ENCODE data around the gene SBSN. TPM values are rescaled to one million over a fixed set of nuclear protein-coding genes. Genes with fewer than 3 reads are reported as not detected.

The SBSN gene, protein sequence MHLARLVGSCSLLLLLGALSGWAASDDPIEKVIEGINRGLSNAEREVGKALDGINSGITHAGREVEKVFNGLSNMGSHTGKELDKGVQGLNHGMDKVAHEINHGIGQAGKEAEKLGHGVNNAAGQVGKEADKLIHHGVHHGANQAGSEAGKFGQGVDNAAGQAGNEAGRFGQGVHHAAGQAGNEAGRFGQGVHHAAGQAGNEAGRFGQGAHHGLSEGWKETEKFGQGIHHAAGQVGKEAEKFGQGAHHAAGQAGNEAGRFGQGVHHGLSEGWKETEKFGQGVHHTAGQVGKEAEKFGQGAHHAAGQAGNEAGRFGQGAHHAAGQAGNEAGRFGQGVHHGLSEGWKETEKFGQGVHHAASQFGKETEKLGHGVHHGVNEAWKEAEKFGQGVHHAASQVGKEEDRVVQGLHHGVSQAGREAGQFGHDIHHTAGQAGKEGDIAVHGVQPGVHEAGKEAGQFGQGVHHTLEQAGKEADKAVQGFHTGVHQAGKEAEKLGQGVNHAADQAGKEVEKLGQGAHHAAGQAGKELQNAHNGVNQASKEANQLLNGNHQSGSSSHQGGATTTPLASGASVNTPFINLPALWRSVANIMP
- under 1 TPM in 1 of 2 donors, not detected in 1; 0.21 TPM for total RNA-seq

DNA sequence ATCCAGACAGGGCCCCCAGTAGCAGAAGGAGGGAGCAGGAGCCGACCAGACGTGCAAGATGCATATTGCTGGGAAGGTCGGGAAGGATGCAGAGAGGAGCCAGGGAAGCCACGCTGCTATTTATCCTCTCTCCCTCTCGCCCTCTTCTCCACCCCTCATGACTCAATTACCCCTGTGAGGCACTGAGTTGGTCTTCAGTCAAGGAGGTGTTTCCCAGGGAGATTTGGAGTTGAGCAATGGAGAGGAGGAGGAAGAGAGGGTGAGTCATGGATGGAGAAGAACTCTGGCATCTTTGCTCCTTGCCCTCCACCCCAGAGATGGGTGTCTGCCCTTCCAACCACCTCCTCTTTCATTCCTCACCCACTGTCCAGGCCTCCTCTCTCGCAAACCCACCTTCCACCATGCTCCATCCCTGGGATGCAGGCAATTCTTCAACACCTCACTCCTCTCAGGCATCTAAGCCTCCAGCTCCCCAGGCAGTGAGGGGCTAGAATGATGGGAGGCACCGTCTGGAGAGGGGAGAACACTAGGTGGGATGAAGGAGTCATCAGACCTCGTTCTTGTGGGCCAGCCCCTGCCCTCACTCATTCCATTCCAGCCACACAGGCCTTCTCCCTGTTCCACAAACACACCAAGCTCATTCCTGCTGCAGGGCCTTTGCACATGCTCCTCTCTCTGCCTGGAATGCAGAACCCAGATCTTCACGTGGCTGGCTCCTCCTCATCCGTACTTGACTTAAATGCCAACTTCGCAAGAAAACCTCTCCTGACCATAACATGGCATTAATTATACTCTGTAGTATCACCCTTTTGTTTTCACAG is at the start of gene SBSN:
Gene SBSN, minus strand, starts transcription at position 94 of the 821 bp plus-strand sequence. Its CDS starts 30 bp downstream, at position 64.
- H3K36me3 Mint-ChIP-seq (ENCODE audit: insufficient read depth in 2 of 2) = no peaks in the 10 kb centered on the region
- DNase-seq = no peak

DNA sequence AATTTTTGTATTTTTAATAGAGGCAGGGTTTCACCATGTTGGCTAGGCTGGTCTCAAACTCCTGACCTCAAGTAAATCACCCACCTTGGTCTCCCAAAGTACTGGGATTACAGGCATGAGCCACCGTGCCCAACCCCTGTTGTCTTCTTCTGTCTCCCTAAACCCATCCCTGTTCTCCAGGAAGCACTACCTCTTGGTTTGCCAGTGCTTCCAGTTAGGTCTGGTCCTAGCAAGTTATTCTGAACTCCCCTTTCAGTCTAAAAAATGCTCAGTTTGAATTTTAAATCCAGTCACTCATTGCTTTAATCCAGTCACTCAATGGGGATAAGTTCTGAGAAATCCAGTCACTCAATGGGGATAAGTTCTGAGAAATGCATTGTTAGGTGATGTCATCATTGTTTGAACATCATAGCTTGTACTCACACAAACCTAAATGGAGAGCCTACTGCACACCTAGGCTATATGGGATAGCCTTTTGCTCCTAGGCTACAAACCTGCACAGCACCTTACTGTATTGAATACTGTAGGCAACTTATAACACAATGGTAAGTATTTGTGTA is 43.4 kb upstream of the SBSN start:
- peak in 1 of 2 donors; percentile 58 for ATAC-seq (replicated peaks in 1 of 2)
- Mint-ChIP-seq H3K4me1 (ENCODE audit: low read depth) (no peaks in the 10 kb centered on the region), H3K9me3 (peaks cover 7 to 10% of the 10 kb centered on the region in 2 donors), H3K27me3 (ENCODE audit: low read depth) (peaks cover 15% of the 10 kb centered on the region), H3K36me3 (ENCODE audit: insufficient read depth in 2 of 2) (peaks cover under 1 to 9% of the 10 kb centered on the region in 2 donors), H3K27ac (no peak overlapping the region), H3K4me3 (no peak overlapping the region)
- no peak for DNase-seq

More for the DNA sequence above, at the start of gene SBSN:
- no peak within 1 kb of the TSS for H3K27ac Mint-ChIP-seq
- no peaks in the 10 kb centered on the region for H3K9me3 Mint-ChIP-seq
- no peak for ATAC-seq (replicated peaks in 1 of 2)
- peaks cover 26% of the 10 kb centered on the region for H3K27me3 Mint-ChIP-seq (ENCODE audit: low read depth)
- no peak within 1 kb of the TSS for H3K4me3 Mint-ChIP-seq
- peaks cover 9% of the 10 kb centered on the region for H3K4me1 Mint-ChIP-seq (ENCODE audit: low read depth)

DNA sequence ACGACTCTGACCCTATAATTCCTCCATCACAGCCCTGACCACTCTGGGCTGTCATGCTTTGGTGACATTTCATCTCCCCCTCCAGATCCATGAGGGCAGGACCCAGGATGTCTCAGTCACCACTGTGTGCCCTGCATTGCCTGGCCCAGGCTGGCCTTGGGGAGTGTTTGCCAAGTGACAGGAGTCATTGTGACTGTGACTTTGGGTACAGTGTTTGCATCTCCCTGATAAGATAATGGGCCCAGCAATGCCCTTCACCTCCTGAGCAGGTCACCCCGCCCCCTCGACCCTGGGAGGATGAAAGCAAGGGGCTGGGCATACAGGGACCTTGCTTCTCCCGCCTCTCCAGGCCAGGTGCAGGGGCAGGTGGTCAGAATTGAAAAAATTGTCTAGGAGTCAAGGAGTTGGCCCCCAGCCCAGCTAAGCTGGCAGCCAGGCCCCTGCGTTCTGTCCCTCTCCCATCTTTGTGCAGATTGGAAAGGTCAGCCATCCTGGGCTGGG is 41.2 kb upstream of the SBSN start:
- H3K9me3 Mint-ChIP-seq = no peaks in the 10 kb centered on the region
- DNase-seq (no peak), ATAC-seq (replicated peaks in 1 of 2) (no peak)
- H3K27ac Mint-ChIP-seq = no peak overlapping the region
- H3K4me3 Mint-ChIP-seq = no peak overlapping the region
- H3K4me1 Mint-ChIP-seq (ENCODE audit: low read depth) = no peaks in the 10 kb centered on the region
- H3K36me3 Mint-ChIP-seq (ENCODE audit: insufficient read depth in 2 of 2) = no peaks in the 10 kb centered on the region
- H3K27me3 Mint-ChIP-seq (ENCODE audit: low read depth) = peaks cover 16% of the 10 kb centered on the region

DNA sequence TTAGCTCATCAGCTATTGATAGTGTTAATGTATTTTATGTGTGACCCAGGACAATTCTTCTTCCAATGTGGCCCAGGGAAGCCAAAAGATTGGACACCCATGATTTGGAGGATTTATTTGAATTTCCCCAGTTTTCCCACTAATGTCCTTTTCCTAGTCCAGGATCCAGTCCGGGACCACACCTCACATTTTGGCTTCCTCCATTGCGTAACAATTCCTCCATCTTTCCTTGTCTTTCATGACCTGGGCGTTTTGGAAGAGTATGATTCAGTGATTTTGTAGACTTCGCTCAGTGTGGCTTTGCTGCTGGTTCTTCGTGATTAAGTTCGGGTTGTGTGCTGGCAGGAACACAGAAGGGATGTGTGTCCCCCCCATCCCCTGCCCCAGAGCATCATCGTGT is 38.6 kb upstream of the SBSN start:
- ATAC-seq (replicated peaks in 1 of 2) = no peak
- Mint-ChIP-seq H3K27ac (no peak overlapping the region), H3K9me3 (no peaks in the 10 kb centered on the region), H3K36me3 (ENCODE audit: insufficient read depth in 2 of 2) (no peaks in the 10 kb centered on the region), H3K27me3 (ENCODE audit: low read depth) (peaks cover 33% of the 10 kb centered on the region), H3K4me3 (no peak overlapping the region), H3K4me1 (ENCODE audit: low read depth) (no peaks in the 10 kb centered on the region)
- no peak for DNase-seq

DNA sequence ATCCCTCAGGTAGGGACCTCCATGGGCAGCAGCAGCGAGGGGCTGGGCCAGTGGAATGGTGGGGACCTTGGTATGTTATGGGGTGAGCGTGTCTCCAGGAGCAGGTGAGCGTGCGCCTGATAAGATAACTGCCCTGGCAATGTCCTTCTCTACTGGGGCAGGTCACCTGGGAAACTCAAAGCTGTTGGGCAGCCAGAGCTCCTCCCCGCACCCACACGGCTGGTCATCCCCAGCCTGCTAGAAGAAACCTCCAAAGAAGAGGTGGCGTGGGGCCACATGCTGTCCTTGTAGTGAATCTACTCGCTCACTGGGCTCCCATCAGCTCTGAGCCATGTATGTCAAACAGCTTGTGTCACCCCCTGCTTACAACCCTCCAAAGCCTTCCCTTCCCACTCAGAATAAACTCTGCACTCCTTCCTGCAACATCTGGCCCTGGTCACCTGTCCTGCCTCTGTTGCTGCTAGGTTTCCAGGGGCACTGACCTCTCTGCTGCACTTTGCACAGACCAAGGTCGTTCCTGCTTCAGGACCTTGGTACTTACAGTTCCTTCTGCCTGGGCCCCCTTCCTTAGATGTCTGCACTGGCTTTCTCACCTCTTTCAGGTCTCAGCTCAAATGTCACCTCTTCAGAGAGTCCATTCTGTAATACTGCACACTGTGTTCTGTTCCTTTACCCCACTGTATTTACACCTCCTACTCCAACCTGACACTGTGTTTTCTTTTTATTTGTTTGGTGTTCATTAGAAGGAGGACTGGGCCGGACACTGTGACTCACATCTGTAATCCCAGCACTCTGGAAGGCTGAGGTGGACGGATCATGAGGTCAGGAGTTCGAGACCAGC is 37.1 kb upstream of the SBSN start:
- H3K9me3 Mint-ChIP-seq = no peaks in the 10 kb centered on the region
- ATAC-seq (replicated peaks in 1 of 2) (no peak), DNase-seq (no peak)
- H3K4me3 Mint-ChIP-seq = no peak overlapping the region
- H3K27ac Mint-ChIP-seq = no peak overlapping the region
- no peaks in the 10 kb centered on the region for H3K36me3 Mint-ChIP-seq (ENCODE audit: insufficient read depth in 2 of 2)
- peaks cover 41% of the 10 kb centered on the region for H3K27me3 Mint-ChIP-seq (ENCODE audit: low read depth)
- no peaks in the 10 kb centered on the region for H3K4me1 Mint-ChIP-seq (ENCODE audit: low read depth)

DNA sequence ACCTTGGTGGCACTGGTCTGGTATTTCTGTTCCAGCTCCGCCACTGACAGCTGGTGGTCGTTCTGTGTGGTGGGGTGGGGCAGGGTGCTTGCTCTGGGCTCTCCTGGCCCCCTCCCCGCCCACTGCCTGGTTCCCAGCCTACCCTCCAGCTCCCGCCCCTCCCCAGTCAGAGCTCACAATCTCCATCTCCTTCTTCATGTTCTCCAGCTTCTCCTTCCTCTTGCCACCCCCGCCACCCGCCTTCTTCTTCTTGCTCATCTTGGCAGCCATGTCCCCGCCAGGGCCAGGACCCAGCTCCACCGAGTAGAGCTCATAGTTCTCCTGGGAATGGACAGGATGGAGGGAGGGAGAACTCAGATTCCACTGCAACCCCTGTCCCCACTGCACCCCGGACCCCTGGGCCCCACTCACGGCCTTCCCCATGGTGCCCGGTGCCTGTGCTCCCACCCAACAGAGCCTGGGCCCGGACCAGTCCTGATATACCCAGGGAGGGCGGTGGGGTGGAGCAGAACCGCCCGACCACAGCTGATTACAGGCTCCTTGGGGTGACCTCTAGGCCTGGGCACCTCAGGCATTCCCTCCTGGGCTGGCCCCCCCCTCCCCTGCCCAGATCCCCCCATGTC is 35.2 kb upstream of the SBSN start, which contains the start of gene ATP4A:
Gene ATP4A, minus strand, starts transcription at position 452 of the 623 bp plus-strand sequence. Its CDS starts 29 bp downstream, at position 423.
- H3K9me3 Mint-ChIP-seq = no peaks in the 10 kb centered on the region
- H3K4me3 Mint-ChIP-seq = no peak within 1 kb of the TSS
- H3K36me3 Mint-ChIP-seq (ENCODE audit: insufficient read depth in 2 of 2) = no peaks in the 10 kb centered on the region
- ATAC-seq (replicated peaks in 1 of 2) (no peak), DNase-seq (no peak)
- H3K4me1 Mint-ChIP-seq (ENCODE audit: low read depth) = no peaks in the 10 kb centered on the region
- H3K27me3 Mint-ChIP-seq (ENCODE audit: low read depth) = peaks cover 56% of the 10 kb centered on the region
- H3K27ac Mint-ChIP-seq = no peak within 1 kb of the TSS

DNA sequence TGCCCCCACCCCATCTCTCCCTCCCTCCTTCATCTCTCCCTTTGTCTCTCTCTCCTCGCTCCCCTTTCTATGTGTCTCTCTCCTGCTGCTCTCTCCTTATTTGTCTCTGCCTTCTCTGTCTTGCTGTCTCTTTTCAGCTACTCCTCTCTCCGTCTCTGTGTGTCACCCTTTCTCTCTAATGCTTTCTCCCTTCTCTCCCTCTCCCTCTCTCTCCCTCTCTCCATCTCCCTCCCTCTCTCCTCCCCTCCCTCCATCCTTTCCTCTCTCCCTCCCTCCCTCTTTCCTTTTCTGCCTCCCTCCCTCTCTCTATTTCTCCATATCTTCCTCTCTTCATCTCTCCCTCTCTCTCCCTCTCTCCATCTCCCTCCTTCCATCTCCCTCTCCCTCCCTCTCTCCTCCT is 34.7 kb upstream of the SBSN start:
- Mint-ChIP-seq H3K27ac (no peak overlapping the region), H3K9me3 (no peaks in the 10 kb centered on the region), H3K4me1 (ENCODE audit: low read depth) (no peaks in the 10 kb centered on the region), H3K4me3 (no peak overlapping the region), H3K36me3 (ENCODE audit: insufficient read depth in 2 of 2) (no peaks in the 10 kb centered on the region), H3K27me3 (ENCODE audit: low read depth) (peaks cover 57% of the 10 kb centered on the region)
- DNase-seq (no peak), ATAC-seq (replicated peaks in 1 of 2) (no peak)

DNA sequence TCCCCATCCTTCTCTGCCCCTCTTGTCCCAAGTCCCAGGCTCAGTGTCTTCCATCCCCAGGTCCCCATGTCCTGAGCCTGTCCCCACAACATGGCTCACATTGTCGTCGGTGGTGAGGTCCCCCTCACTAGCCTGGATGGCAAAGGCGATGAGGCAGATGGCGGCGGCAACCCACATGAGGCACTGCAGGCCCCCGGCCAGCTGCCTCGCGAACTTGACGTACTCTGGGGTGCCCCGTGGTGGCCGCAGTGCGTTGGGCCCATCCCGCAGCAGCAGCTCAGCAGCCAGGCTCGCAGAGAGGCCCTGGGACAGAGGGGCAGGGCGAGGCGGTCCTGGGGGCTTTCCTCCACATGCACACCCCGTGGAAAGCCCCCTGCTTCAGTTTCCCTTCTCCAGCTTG is 34.2 kb upstream of the SBSN start:
- Mint-ChIP-seq H3K4me3 (no peak overlapping the region), H3K9me3 (no peaks in the 10 kb centered on the region), H3K27me3 (ENCODE audit: low read depth) (peaks cover 60% of the 10 kb centered on the region), H3K27ac (no peak overlapping the region), H3K36me3 (ENCODE audit: insufficient read depth in 2 of 2) (no peaks in the 10 kb centered on the region), H3K4me1 (ENCODE audit: low read depth) (peaks cover 1% of the 10 kb centered on the region)
- DNase-seq (no peak), ATAC-seq (replicated peaks in 1 of 2) (no peak)

DNA sequence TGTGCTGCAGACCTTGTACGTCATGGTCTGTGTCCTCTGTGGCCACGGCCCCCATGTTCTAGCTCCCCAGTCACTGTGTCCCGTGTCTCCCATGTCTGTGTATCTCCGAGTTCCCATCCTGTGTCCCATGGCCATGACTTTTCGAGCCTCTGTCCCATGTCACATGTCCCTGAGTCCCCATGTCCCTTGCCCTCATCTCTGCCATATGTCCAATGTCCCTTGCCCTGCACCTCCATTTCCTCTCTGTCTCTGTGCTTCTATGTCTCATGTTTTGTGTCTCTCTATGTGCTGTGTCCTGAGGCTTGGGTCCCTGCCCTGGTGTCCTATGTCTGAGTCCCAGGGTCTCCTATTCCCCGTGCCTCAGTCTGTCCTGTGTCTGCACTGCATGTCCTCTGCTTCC is 33.3 kb upstream of the SBSN start:
- DNase-seq = no peak
- Mint-ChIP-seq H3K27ac (no peak overlapping the region), H3K9me3 (no peaks in the 10 kb centered on the region), H3K4me3 (no peak overlapping the region), H3K27me3 (ENCODE audit: low read depth) (peaks cover 65% of the 10 kb centered on the region), H3K4me1 (ENCODE audit: low read depth) (peaks cover 5% of the 10 kb centered on the region), H3K36me3 (ENCODE audit: insufficient read depth in 2 of 2) (no peaks in the 10 kb centered on the region)
- no peak for ATAC-seq (replicated peaks in 1 of 2)

DNA sequence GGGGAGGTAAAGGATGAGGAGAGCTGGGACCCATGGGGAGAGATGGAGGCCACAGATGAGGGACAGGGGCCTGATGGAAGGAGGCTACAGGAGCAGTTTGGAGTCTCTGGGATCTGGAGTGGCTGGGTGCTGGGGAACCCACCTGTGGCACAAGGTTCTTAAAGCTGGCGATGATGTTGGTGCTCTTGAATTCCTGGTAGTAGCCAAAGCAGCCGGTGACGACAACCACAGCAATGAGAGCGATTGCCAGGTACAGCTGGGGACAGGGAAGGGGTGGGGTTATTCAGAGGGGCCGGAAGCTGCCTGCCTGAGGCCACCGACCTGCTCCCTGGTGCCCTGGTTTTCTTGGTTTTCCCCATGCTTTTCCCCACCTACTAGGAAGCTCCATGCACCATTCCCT is 32.6 kb upstream of the SBSN start:
- Mint-ChIP-seq H3K27ac (no peak overlapping the region), H3K27me3 (ENCODE audit: low read depth) (peaks cover 65% of the 10 kb centered on the region), H3K4me1 (ENCODE audit: low read depth) (peaks cover 5% of the 10 kb centered on the region), H3K4me3 (no peak overlapping the region), H3K36me3 (ENCODE audit: insufficient read depth in 2 of 2) (no peaks in the 10 kb centered on the region), H3K9me3 (no peaks in the 10 kb centered on the region)
- ATAC-seq (replicated peaks in 1 of 2) (no peak), DNase-seq (no peak)

DNA sequence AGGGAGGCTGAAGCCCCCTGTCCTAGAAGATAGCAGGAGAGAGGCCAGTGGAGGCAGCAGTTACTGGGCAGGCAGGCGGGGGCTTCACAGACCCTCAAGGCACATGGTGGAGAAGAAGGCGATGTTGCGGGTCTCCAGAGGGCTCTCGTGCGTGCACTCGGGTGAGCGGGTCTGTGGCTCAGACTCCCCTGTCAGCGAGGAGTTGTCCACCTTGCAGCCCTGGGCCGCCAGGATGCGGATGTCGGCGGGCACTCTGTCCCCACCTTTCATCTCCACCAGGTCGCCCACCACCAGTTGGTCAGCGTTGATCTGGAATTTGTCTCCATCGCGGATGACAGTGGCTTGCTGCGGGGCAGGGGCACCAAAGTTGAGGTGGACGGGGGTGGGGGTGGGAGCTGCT is 32.2 kb upstream of the SBSN start:
- Mint-ChIP-seq H3K9me3 (no peaks in the 10 kb centered on the region), H3K27me3 (ENCODE audit: low read depth) (peaks cover 65% of the 10 kb centered on the region), H3K4me1 (ENCODE audit: low read depth) (peaks cover 5% of the 10 kb centered on the region), H3K4me3 (no peak overlapping the region), H3K27ac (no peak overlapping the region), H3K36me3 (ENCODE audit: insufficient read depth in 2 of 2) (no peaks in the 10 kb centered on the region)
- DNase-seq (no peak), ATAC-seq (replicated peaks in 1 of 2) (no peak)

DNA sequence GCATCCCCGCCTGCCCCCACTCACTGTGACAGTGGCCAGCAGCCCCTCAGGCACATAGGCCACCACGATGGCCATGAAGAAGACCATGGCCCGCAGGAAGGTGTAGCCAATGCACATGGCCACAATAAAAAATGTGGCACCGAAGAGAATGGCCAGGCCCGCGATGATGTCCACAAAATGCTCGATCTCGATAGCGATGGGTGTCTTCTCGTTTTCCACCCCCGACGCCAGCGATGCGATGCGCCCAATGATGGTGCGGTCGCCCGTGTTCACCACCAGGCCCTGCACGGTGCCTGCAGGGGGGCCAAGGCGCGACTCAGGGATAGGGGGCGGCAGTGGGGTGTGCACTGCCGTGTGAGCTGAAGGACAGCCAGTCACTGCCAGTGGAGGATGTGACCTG is 31.7 kb upstream of the SBSN start:
- Mint-ChIP-seq H3K4me1 (ENCODE audit: low read depth) (peaks cover 5% of the 10 kb centered on the region), H3K36me3 (ENCODE audit: insufficient read depth in 2 of 2) (no peaks in the 10 kb centered on the region), H3K27me3 (ENCODE audit: low read depth) (peaks cover 65% of the 10 kb centered on the region), H3K4me3 (no peak overlapping the region), H3K9me3 (no peaks in the 10 kb centered on the region), H3K27ac (no peak overlapping the region)
- no peak for DNase-seq
- no peak for ATAC-seq (replicated peaks in 1 of 2)
